A673 (cell line): ENCODE measurements around the gene DNAH14. TPM values are rescaled to one million over a fixed set of nuclear protein-coding genes. Genes with fewer than 3 reads are reported as not detected.

Experiments used
- BruUV-seq: library from RNA; stranded (reverse); fragments of 400-500 nt; replicated peaks from 2 replicates; lab custom pipeline; 2021; lab: Mats Ljungman, UMichigan
- CTCF ChIA-PET: fragments of 300-600 bp; sonication (Branson Sonifier 250); formaldehyde crosslinking; loops from one replicate; lab custom pipeline; 2022; ENCODE audit warnings: antibody characterized with exemption; lab: Charles Lee
- POLR2A ChIA-PET: fragments of 300-600 bp; sonication (Branson Sonifier 250); formaldehyde crosslinking; loops from one replicate; lab custom pipeline; 2022; ENCODE audit warnings: antibody characterized with exemption; ENCODE audit not compliant: low non-redundant PET; lab: Charles Lee
- DNase-seq: peaks from one replicate; pipeline ENCODE4 v3.0.0-alpha.2; 2015; ENCODE audit warnings: low spot score
- H3K27ac ChIP-seq: fragments of 200-600 bp; sonication (generic); 2 replicates; pipeline ENCODE4 v1.5.1; 2016; ENCODE audit warnings: mixed run types, low read depth, mild to moderate bottlenecking, mixed read lengths, antibody characterized with exemption, low read length; ENCODE audit not compliant: poor library complexity, severe bottlenecking
- H3K27me3 ChIP-seq: fragments of 200-600 bp; sonication (generic); replicated peaks from 2 replicates; pipeline ENCODE4 v1.6.1; 2017; ENCODE audit warnings: mixed run types, low read depth, mild to moderate bottlenecking, mixed read lengths, antibody characterized with exemption, low read length; ENCODE audit not compliant: insufficient read depth, poor library complexity
- H3K36me3 ChIP-seq: fragments of 200-600 bp; sonication (generic); 2 replicates; pipeline ENCODE4 v1.6.1; 2016; ENCODE audit warnings: mixed run types, mild to moderate bottlenecking, mixed read lengths, antibody characterized with exemption, low read length; ENCODE audit not compliant: insufficient read depth, poor library complexity, severe bottlenecking
- H3K4me1 ChIP-seq: fragments of 200-600 bp; sonication (generic); 2 replicates; pipeline ENCODE4 v1.6.1; 2017; ENCODE audit warnings: mixed run types, mild to moderate bottlenecking, mixed read lengths, antibody characterized with exemption, low read length; ENCODE audit not compliant: insufficient read depth, poor library complexity, severe bottlenecking
- H3K4me3 ChIP-seq: fragments of 200-600 bp; sonication (generic); 2 replicates; pipeline ENCODE4 v1.5.1; 2016; ENCODE audit warnings: low read depth, mixed run types, mild to moderate bottlenecking, mixed read lengths, low read length; ENCODE audit not compliant: poor library complexity, severe bottlenecking
- H3K9me3 ChIP-seq: fragments of 200-600 bp; sonication (generic); 2 replicates; pipeline ENCODE4 v1.6.1; 2016; ENCODE audit warnings: mixed run types, low read depth, mild to moderate bottlenecking, mixed read lengths, antibody characterized with exemption, low read length; ENCODE audit not compliant: poor library complexity, severe bottlenecking
- CTCF ChIP-seq: fragments of 300-800, 200-600 bp; sonication (generic); conservative IDR thresholded peaks from 2 replicates; pipeline ENCODE4 v1.5.1; 2017; ENCODE audit warnings: low read depth, mild to moderate bottlenecking, antibody characterized with exemption, low read length, moderate library complexity, mixed read lengths
- EZH2 ChIP-seq: fragments of 200-600 bp; sonication (generic); IDR thresholded peaks from 2 replicates; pipeline ENCODE4 v1.6.1; 2017; ENCODE audit warnings: borderline replicate concordance, low read depth, mild to moderate bottlenecking, mixed read lengths, antibody characterized with exemption, low read length; ENCODE audit not compliant: poor library complexity, severe bottlenecking
- intact Hi-C: fragments of 100-400 bp; cut with micrococcal nuclease; formaldehyde crosslinking; loops from one replicate; pipeline ENCODE4 v1.10.0; 2022; ENCODE audit not compliant: unreplicated experiment
- total RNA-seq: library from RNA; stranded (reverse); gene quantifications from 2 replicates; pipeline ENCODE4 v1.2.3, GENCODE V29; 2021

DNAH14 gene
- total RNA-seq, 1 experiment from 2014 or later = 9.9 TPM

- DNase-seq = peak; percentile 60
- BruUV-seq = no TSS peak
- H3K27ac ChIP-seq = no peak overlapping the region
- H3K9me3 ChIP-seq = no peaks in the 10 kb centered on the region
- H3K27me3 ChIP-seq = no peaks in the 10 kb centered on the region
- intact Hi-C loops = no loop called here
- H3K4me1 ChIP-seq = peaks cover 14% of the 10 kb centered on the region
- no peak for TF ChIP-seq CTCF
- no peak for TF ChIP-seq EZH2
- H3K36me3 ChIP-seq = no peaks in the 10 kb centered on the region
- POLR2A ChIA-PET = no interaction called here
- CTCF ChIA-PET = no interaction called here
- H3K4me3 ChIP-seq = no peak overlapping the region
These were observed 114.8 kb downstream of the DNAH14 start for GRCh38 chr1:225044258-225044657.

GRCh38 chr1:225049594-225049993 is 120.1 kb downstream of the DNAH14 start:
- BruUV-seq = no TSS peak
- POLR2A ChIA-PET = no interaction called here

GRCh38 chr1:225063722-225064121 is 134.2 kb downstream of the DNAH14 start:
- intact Hi-C loops = no loop called here
- Histone ChIP-seq H3K9me3 (no peaks in the 10 kb centered on the region), H3K4me3 (no peak overlapping the region), H3K27ac (no peak overlapping the region), H3K4me1 (no peaks in the 10 kb centered on the region), H3K27me3 (no peaks in the 10 kb centered on the region), H3K36me3 (no peaks in the 10 kb centered on the region)
- POLR2A ChIA-PET = no interaction called here
- TF ChIP-seq EZH2 (no peak), CTCF (no peak)
- DNase-seq = no peak
- CTCF ChIA-PET = no interaction called here
- BruUV-seq = no TSS peak

More at GRCh38 chr1:225049594-225049993, 120.1 kb downstream of the DNAH14 start:
- intact Hi-C loops = no loop called here
- Histone ChIP-seq H3K4me1 (peaks cover 3% of the 10 kb centered on the region), H3K4me3 (no peak overlapping the region), H3K27me3 (peaks cover 20% of the 10 kb centered on the region), H3K36me3 (no peaks in the 10 kb centered on the region), H3K27ac (no peak overlapping the region), H3K9me3 (no peaks in the 10 kb centered on the region)
- no peak for TF ChIP-seq EZH2
- no peak for TF ChIP-seq CTCF
- no peak for DNase-seq
- CTCF ChIA-PET = no interaction called here
